Measurements from ENCODE around the gene ICOS.

ICOS gene

DNA sequence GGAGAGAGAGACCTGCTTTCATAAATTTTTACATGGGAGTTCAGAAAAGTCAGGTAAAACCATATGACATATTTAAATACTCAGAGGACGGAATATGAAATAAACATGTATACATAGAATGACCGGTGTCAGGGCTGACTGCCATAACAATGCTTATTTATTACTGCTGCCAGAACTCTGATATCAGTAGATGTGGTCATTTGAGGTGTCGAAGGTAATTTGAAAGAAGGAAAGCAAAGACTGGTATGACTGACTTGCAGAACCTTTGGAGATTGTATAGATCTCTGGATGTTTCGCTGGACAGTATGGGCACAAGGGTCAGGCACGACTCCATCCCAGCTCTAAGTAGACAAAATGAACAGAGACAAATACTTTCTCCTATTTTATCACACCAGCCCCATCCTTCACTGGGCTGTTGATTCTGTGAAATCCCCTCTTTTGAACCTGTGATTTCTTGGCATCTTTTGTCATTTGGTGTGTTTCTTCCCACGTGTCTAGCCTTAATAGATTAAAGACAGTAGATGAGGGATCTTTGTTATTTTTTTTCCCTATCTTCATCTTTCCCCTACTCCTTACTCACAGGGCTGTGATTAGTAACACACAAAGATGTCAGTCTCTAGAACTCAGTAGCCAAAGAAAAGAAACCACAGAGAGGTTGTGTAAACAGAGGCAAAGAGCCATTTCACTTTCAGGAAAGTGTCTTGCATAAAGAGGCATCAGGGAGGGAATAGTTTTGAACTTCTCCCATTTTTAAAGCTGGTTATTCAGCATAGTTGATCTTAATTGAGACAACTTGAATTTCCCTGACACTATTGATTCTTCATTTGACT, 61.6 kb downstream of the ICOS start:
- Histone ChIP-seq H3K27me3 (ENCODE audit: insufficient read depth, poor library complexity, severe bottlenecking) (no peaks in the 10 kb centered on the region), H3K4me1 (ENCODE audit: insufficient read depth, poor library complexity, severe bottlenecking) (no peaks in the 10 kb centered on the region), H3K27ac (ENCODE audit: poor library complexity, severe bottlenecking) (no peak overlapping the region), H3K36me3 (ENCODE audit: low read depth) (no peaks in the 10 kb centered on the region), H3K4me3 (ENCODE audit: severe bottlenecking) (no peak overlapping the region), H3K9me3 (ENCODE audit: severe bottlenecking) (no peaks in the 10 kb centered on the region)
- TF ChIP-seq, protein P1, sequence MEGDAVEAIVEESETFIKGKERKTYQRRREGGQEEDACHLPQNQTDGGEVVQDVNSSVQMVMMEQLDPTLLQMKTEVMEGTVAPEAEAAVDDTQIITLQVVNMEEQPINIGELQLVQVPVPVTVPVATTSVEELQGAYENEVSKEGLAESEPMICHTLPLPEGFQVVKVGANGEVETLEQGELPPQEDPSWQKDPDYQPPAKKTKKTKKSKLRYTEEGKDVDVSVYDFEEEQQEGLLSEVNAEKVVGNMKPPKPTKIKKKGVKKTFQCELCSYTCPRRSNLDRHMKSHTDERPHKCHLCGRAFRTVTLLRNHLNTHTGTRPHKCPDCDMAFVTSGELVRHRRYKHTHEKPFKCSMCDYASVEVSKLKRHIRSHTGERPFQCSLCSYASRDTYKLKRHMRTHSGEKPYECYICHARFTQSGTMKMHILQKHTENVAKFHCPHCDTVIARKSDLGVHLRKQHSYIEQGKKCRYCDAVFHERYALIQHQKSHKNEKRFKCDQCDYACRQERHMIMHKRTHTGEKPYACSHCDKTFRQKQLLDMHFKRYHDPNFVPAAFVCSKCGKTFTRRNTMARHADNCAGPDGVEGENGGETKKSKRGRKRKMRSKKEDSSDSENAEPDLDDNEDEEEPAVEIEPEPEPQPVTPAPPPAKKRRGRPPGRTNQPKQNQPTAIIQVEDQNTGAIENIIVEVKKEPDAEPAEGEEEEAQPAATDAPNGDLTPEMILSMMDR (IDR thresholded peaks at IDR 0.05; ENCODE audit: poor library complexity, severe bottlenecking), result no peak
- DNase-seq (ENCODE audit: low spot score), result no peak
- no peak for ATAC-seq (ENCODE audit: low read depth)

- DNase-seq (ENCODE audit: low spot score), result no peak
- no peak for ATAC-seq (ENCODE audit: low read depth)
Observed at GRCh38 chr2:203999835-204000234, 63.3 kb downstream of the ICOS start.

DNA sequence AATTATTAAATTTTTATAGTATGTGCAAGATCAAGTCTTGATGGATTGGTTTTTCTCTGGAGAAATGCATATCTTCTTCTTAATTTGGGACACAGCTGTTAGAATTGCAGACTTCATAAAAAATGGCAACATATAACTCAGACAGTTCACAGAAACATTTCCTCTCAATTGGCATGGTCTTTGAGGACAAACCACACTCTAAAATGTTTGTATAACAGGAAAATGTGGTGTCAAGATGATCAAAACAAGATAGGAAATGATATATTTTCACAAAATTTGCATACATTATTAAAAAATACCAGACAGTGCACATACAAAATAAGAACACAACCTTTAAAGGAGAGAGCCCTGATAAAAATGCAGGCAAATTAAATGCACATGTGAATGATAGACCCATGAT, 63.9 kb downstream of the ICOS start:
- Histone ChIP-seq H3K36me3 (ENCODE audit: low read depth) (no peaks in the 10 kb centered on the region), H3K27me3 (ENCODE audit: insufficient read depth, poor library complexity, severe bottlenecking) (no peaks in the 10 kb centered on the region), H3K4me3 (ENCODE audit: severe bottlenecking) (no peak overlapping the region), H3K27ac (ENCODE audit: poor library complexity, severe bottlenecking) (no peak overlapping the region), H3K9me3 (ENCODE audit: severe bottlenecking) (no peaks in the 10 kb centered on the region), H3K4me1 (ENCODE audit: insufficient read depth, poor library complexity, severe bottlenecking) (no peaks in the 10 kb centered on the region)
- no peak for ATAC-seq (ENCODE audit: low read depth)
- TF ChIP-seq, protein P1 (IDR thresholded peaks at IDR 0.05; ENCODE audit: poor library complexity, severe bottlenecking), result no peak
- no peak for DNase-seq (ENCODE audit: low spot score)

More at GRCh38 chr2:203999835-204000234, 63.3 kb downstream of the ICOS start:
- Histone ChIP-seq H3K27me3 (ENCODE audit: insufficient read depth, poor library complexity, severe bottlenecking) (no peaks in the 10 kb centered on the region), H3K9me3 (ENCODE audit: severe bottlenecking) (no peaks in the 10 kb centered on the region), H3K36me3 (ENCODE audit: low read depth) (no peaks in the 10 kb centered on the region), H3K4me3 (ENCODE audit: severe bottlenecking) (no peak overlapping the region), H3K27ac (ENCODE audit: poor library complexity, severe bottlenecking) (no peak overlapping the region), H3K4me1 (ENCODE audit: insufficient read depth, poor library complexity, severe bottlenecking) (no peaks in the 10 kb centered on the region)
- TF ChIP-seq, protein P1 (IDR thresholded peaks at IDR 0.05; ENCODE audit: poor library complexity, severe bottlenecking), result no peak

DNA sequence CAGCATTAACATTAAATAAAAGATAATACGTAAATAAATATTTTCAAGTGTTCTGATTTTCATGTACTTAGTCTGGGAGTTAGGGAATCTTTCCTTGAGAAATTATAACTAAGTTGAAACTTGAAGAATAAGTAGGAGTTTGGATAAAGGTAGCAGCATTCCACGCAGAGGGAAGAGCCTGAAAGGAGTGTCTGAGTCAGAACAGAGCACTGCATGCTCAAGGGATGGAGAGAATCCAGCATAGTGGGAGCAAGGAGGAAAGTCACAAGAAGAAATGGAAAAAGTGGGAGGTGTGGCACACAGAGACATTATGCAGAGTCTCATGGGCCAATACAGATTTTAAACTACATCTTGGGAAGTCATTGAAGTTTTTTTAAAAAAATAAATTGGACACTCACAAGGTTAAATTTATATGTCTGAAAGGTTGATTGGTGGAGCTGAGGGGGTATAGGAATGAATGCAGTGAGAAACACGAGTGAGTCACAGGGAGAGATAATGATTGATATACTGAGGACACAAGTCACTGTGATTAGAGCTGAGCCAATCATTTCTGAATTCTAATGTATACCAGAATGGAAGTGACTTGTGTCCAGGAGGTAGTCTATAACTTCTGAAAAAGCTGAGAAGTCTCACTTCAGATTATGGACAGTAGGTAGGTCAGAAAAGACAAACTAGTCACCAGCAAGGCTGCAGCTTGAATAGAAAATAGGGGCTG, 66.9 kb downstream of the ICOS start:
- TF ChIP-seq, protein P1 (IDR thresholded peaks at IDR 0.05; ENCODE audit: poor library complexity, severe bottlenecking), result no peak
- no peaks in the 10 kb centered on the region for H3K27me3 ChIP-seq (ENCODE audit: insufficient read depth, poor library complexity, severe bottlenecking)
- no peaks in the 10 kb centered on the region for H3K4me1 ChIP-seq (ENCODE audit: insufficient read depth, poor library complexity, severe bottlenecking)
- H3K27ac ChIP-seq (ENCODE audit: poor library complexity, severe bottlenecking), result no peak overlapping the region
- H3K9me3 ChIP-seq (ENCODE audit: severe bottlenecking), result no peaks in the 10 kb centered on the region
- H3K4me3 ChIP-seq (ENCODE audit: severe bottlenecking), result no peak overlapping the region
- ATAC-seq (ENCODE audit: low read depth), result no peak
- H3K36me3 ChIP-seq (ENCODE audit: low read depth), result no peaks in the 10 kb centered on the region
- no peak for DNase-seq (ENCODE audit: low spot score)

Measured in RWPE2 (cell line).